GM03348 (cell line): ENCODE measurements around the gene AADAC.
"Not testable (repeated sequence)": the region's sequence is repeated elsewhere in the genome, so short reads cannot be mapped to it uniquely, and the experiment has no call there.

ENCODE experiments used
- DNase-seq: peaks from one replicate; pipeline ENCODE4 v3.0.0; 2012; ENCODE audit warnings: low spot score

Gene AADAC

GRCh38 chr3:151813799-151814198 lies at the start of gene AADAC:
Gene AADAC (plus strand): TSS chr3:151814116. CDS start chr3:151814163, 47 bp downstream.
- DNase-seq = no peak

GRCh38 chr3:151764699-151765098 lies 49.2 kb upstream of the AADAC start:
- DNase-seq = not testable (repeated sequence)

- no peak for DNase-seq
Measured at GRCh38 chr3:151765685-151766084, 48.2 kb upstream of the AADAC start.

- DNase-seq = no peak
Measured at GRCh38 chr3:151766454-151766853, 47.5 kb upstream of the AADAC start.

GRCh38 chr3:151768393-151768930 lies 45.5 kb upstream of the AADAC start:
- no peak for DNase-seq

- no peak for DNase-seq
Measured at GRCh38 chr3:151769175-151769574, 44.7 kb upstream of the AADAC start.

- peak; percentile 69 for DNase-seq
Measured at GRCh38 chr3:151770956-151771355, 43.0 kb upstream of the AADAC start.

- no peak for DNase-seq
Measured at GRCh38 chr3:151772825-151773480, 41.0 kb upstream of the AADAC start.

GRCh38 chr3:151774235-151774634 lies 39.7 kb upstream of the AADAC start:
- DNase-seq = no peak

GRCh38 chr3:151774910-151775309 lies 39.0 kb upstream of the AADAC start:
- DNase-seq = no peak

GRCh38 chr3:151775314-151776258 lies 38.3 kb upstream of the AADAC start:
- DNase-seq = no peak

- DNase-seq = no peak
Measured at GRCh38 chr3:151776259-151776740, 37.6 kb upstream of the AADAC start.

- no peak for DNase-seq
Measured at GRCh38 chr3:151777880-151778279, 36.0 kb upstream of the AADAC start.

GRCh38 chr3:151787626-151788025 lies 26.3 kb upstream of the AADAC start:
- DNase-seq = no peak

- DNase-seq = no peak
Measured at GRCh38 chr3:151788401-151788800, 25.5 kb upstream of the AADAC start.

- DNase-seq = peak; percentile 14
Measured at GRCh38 chr3:151789853-151790463, 24.0 kb upstream of the AADAC start.

- DNase-seq = not testable (repeated sequence)
Measured at GRCh38 chr3:151790763-151791162, 23.2 kb upstream of the AADAC start.

GRCh38 chr3:151792411-151792810 lies 21.5 kb upstream of the AADAC start:
- DNase-seq = no peak

GRCh38 chr3:151793636-151794035 lies 20.3 kb upstream of the AADAC start:
- no peak for DNase-seq

GRCh38 chr3:151794080-151794479 lies 19.8 kb upstream of the AADAC start:
- no peak for DNase-seq

- DNase-seq = peak; percentile 49
Measured at GRCh38 chr3:151795276-151795675, 18.6 kb upstream of the AADAC start.

- no peak for DNase-seq
Measured at GRCh38 chr3:151796105-151796680, 17.7 kb upstream of the AADAC start.
